Renal pelvis (tissue), 4 donors: ENCODE data around the gene ZNF772. TPM values are rescaled to one million over a fixed set of nuclear protein-coding genes. Genes with fewer than 3 reads are reported as not detected.

ENCODE experiments used
- DNase-seq: peaks from one replicate; pipeline ENCODE4 v3.0.0-alpha.2; 2013
- polyA plus RNA-seq, 3 donors: library from polyadenylated mRNA; unstranded; fragments of 120-200 nt; gene quantifications; one replicate each; pipeline ENCODE4 v1.2.1, GENCODE V29; 2013; ENCODE audit not compliant: insufficient read length in 3 of 3

Gene ZNF772
- polyA plus RNA-seq, 3 donors, result 18.9 to 33.1 (median 25.2) TPM

GRCh38 chr19:57438925-57439324 is 38.4 kb downstream of the ZNF772 start:
- DNase-seq, result no peak

DNA sequence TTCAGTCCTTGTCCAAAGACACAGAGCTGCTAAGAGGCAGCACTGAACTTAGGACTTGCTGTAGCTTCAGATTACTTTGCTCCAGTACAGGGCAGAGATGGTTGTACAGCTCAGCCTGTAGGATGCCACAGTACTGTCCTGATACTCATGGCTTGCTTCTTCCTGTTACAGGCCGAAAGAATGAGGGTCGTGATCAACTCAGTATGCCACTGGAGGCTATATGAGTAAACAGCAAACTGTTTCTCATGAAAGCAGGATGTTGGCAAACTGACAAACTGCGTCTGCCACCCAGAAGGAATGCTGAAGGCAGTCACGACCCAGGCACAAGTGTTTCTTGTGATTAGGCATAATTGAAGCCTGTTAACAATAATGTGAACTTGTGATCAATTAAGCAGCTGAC is 39.4 kb downstream of the ZNF772 start:
- DNase-seq, result no peak

DNA sequence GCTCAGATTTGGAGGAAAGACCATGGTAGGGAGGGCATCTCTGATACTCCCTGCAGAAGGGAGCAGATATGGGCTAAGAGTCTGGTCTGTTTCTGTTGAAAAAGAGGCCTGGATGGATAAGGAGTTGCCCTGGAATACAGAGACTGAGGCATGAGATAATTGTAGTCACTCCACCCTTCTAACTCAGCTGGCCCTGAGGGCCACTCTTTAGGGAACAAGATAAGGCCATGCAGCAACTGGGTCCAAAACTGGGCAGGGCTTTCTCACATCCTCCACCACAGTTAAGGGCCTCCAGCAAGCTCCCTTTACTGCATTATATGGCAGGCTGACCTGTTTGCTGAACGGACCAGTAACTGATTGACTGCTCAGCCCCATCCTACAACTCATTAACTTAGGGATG is 40.9 kb downstream of the ZNF772 start:
- no peak for DNase-seq

DNA sequence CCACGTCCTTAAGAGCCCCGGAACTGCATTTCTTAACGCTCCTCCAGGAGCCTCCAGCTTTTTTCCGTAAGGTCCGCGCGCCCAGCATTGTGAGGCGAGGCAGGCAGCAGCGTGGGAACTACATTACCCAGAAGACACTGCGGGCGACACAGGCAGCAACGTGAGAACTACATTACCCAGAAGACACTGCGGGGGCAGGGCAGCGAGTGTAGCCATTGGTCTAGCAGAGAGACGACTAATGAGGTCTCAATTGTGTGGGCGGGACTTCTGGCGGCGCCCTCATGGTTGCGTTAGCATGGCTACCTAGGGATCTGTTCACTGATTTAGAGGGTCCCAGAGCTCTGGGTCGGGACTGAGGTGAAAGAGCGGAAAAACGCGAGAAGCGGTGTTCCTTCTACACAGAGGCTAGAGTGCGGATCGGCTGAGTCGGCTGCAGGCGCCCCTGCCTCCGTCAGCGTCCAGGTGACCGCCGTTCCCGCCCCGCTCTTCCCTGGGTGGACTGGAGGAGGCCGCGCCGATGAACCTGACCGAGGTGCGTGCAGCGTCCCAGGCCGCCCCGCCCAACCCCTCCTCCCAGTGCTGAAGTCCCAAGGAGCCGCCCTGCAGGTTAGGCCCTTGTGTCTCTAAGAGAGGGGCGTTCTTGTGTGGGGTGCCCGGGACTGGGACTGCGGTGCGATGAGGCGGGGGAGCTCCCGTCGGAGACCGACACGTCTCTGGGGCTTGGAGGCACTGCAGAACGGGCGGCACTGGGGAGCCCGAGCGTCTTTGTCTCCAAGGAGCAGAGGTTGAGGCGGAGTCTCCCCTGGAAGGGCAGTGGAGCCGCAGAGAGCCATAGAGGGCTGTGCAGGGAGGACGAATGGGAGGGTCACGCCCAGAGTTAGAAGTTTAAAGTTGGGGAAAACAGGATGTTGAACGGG is 42.0 kb downstream of the ZNF772 start, which contains the start of gene ZNF749:
ZNF749 (plus strand) TSS at position 264 of the 917 bp plus-strand sequence; CDS start at position 518, 254 bp downstream.
- peak; percentile 100 for DNase-seq

- DNase-seq, result no peak
Measured at GRCh38 chr19:57434386-57435061, 42.8 kb downstream of the ZNF772 start.

GRCh38 chr19:57421037-57421436 is 56.3 kb downstream of the ZNF772 start:
- no peak for DNase-seq

GRCh38 chr19:57419439-57419838 is 57.9 kb downstream of the ZNF772 start:
- no peak for DNase-seq

Other genes starting within 250 kb of the ZNF772 start
- 1 to 10 TPM; 1.6 to 3.2 (median 2.4) TPM for gene AURKC, start 246.5 kb downstream of the ZNF772 start, polyA plus RNA-seq
- gene ZNF805, start 236.9 kb downstream of the ZNF772 start, polyA plus RNA-seq, result 1 to 10 TPM; 4.9 to 9.3 (median 6.7) TPM
- 1 to 10 TPM; 2.4 to 4.9 (median 4.7) TPM for gene ZNF460, start 197.1 kb downstream of the ZNF772 start, polyA plus RNA-seq
- 10 to 100 TPM in 1 of 3 donors, 1 to 10 TPM in 2; 7.4 to 10.4 (median 9.9) TPM for gene ZNF543, start 157.1 kb downstream of the ZNF772 start, polyA plus RNA-seq
- 10 to 100 TPM; 15.1 to 20.2 (median 17.6) TPM for gene ZNF304, start 126.3 kb downstream of the ZNF772 start, polyA plus RNA-seq
- gene TRAPPC2B, start 114.0 kb downstream of the ZNF772 start, polyA plus RNA-seq, result 10 to 100 TPM; 15.7 to 18.1 (median 17.8) TPM
- gene ZNF547, start 114.0 kb downstream of the ZNF772 start, polyA plus RNA-seq, result 1 to 10 TPM; 5.6 to 9.7 (median 9.0) TPM
- gene ZNF548, start 87.7 kb downstream of the ZNF772 start, polyA plus RNA-seq, result 10 to 100 TPM; 17.9 to 40.9 (median 28.8) TPM
- gene ZNF17, start 66.4 kb downstream of the ZNF772 start, polyA plus RNA-seq, result 10 to 100 TPM in 2 of 3 donors, 1 to 10 TPM in 1; 9.5 to 17.1 (median 12.9) TPM
- gene ZNF749, start 42.2 kb downstream of the ZNF772 start, polyA plus RNA-seq, result 10 to 100 TPM in 2 of 3 donors, 1 to 10 TPM in 1; 8.9 to 20.2 (median 13.3) TPM
- 1 to 10 TPM; 1.9 to 7.8 (median 5.3) TPM for gene VN1R1, start 20.4 kb downstream of the ZNF772 start, polyA plus RNA-seq
- 10 to 100 TPM; 19.3 to 25.2 (median 25.1) TPM for gene ZNF419, start 10.2 kb upstream of the ZNF772 start, polyA plus RNA-seq
- gene ZNF773, start 22.4 kb upstream of the ZNF772 start, polyA plus RNA-seq, result 10 to 100 TPM; 11.4 to 17.0 (median 16.0) TPM
- gene ZNF549, start 49.8 kb upstream of the ZNF772 start, polyA plus RNA-seq, result 10 to 100 TPM; 10.8 to 17.9 (median 16.3) TPM
- 10 to 100 TPM; 19.1 to 25.3 (median 20.8) TPM for gene ZNF550, start 82.3 kb upstream of the ZNF772 start, polyA plus RNA-seq
- 1 to 10 TPM; 7.7 to 9.5 (median 9.3) TPM for gene ZNF416, start 101.3 kb upstream of the ZNF772 start, polyA plus RNA-seq
- gene ZIK1, start 106.6 kb upstream of the ZNF772 start, polyA plus RNA-seq, result 10 to 100 TPM; 19.7 to 21.0 (median 20.8) TPM
- gene ZNF530, start 122.3 kb upstream of the ZNF772 start, polyA plus RNA-seq, result 1 to 10 TPM; 4.6 to 7.7 (median 6.7) TPM
- 10 to 100 TPM; 25.9 to 30.7 (median 27.7) TPM for gene ZNF134, start 136.7 kb upstream of the ZNF772 start, polyA plus RNA-seq
- gene ZNF211, start 155.6 kb upstream of the ZNF772 start, polyA plus RNA-seq, result 10 to 100 TPM; 29.8 to 52.6 (median 38.6) TPM
- gene ZSCAN4, start 191.4 kb upstream of the ZNF772 start, polyA plus RNA-seq, result under 1 TPM in 1 of 3 donors, not detected in 2; 0.24 TPM
- 10 to 100 TPM; 12.3 to 21.4 (median 17.8) TPM for gene ZNF551, start 204.4 kb upstream of the ZNF772 start, polyA plus RNA-seq
- gene ZNF154, start 231.6 kb upstream of the ZNF772 start, polyA plus RNA-seq, result 10 to 100 TPM; 23.9 to 39.4 (median 37.7) TPM